HepG2 (cell line): ENCODE measurements around the gene UBE2Q1. TPM values are rescaled to one million over a fixed set of nuclear protein-coding genes. Genes with fewer than 3 reads are reported as not detected.

Experiments used
- ATAC-seq: fragments of 200-7000 bp; cut with Tn5 transposase; 3 replicates; pipeline ENCODE4 v1.9.1; 2020; ENCODE audit warnings: mild to moderate bottlenecking, moderate library complexity
- BruUV-seq: library from RNA; stranded (reverse); fragments of 400-500 nt; replicated peaks from 2 replicates; lab custom pipeline; 2021; lab: Mats Ljungman, UMichigan
- CTCF ChIA-PET: fragments of 300-600 bp; formaldehyde crosslinking; extraction: SDS; loops from one replicate; lab custom pipeline; 2021; ENCODE audit warnings: low total read pairs, inconsistent platforms, low intra/inter-chr PET ratio; lab: Yijun Ruan, JAX
- POLR2A ChIA-PET: fragments of 350-600 bp; sonication (Branson Sonifier 250); formaldehyde crosslinking; loops from one replicate; lab custom pipeline; 2020; ENCODE audit warnings: antibody characterized with exemption, inconsistent platforms; lab: Yijun Ruan, JAX
- DNase-seq: peaks from one replicate; pipeline ENCODE4 v3.0.0-alpha.2; 2015; ENCODE audit warnings: low spot score
- FAIRE-seq: peaks from 3 replicates; lab custom pipeline; 2011; peaks lifted over from hg19 to GRCh38; lab: Jason Lieb, UNC
- H2AFZ ChIP-seq: one replicate; pipeline ENCODE4 v1.6.1; 2011; ENCODE audit warnings: low read length, inconsistent platforms
- H3K27ac ChIP-seq: fragments of 300-600 bp; 3 replicates; pipeline ENCODE4 v1.8.0; 2011; ENCODE audit warnings: mixed run types, mild to moderate bottlenecking, mixed read lengths, low read length, inconsistent platforms; ENCODE audit not compliant: insufficient read depth; ENCODE audit errors: extremely low read length
- H3K27me3 ChIP-seq, 2 experiments: fragments of 200-600 bp in 1 of 2; 2 replicates in 1 of 2; 3 replicates in 1 of 2; pipeline versions ENCODE4 v1.6.0 to v1.8.0; 2011; ENCODE audit warnings: low read length in 2 of 2, mild to moderate bottlenecking in 2 of 2, moderate library complexity in 2 of 2, inconsistent platforms in 1 of 2; ENCODE audit not compliant: insufficient read depth in 2 of 2, control insufficient read depth in 1 of 2
- H3K36me3 ChIP-seq, 2 experiments: fragments of 200-600 bp in 1 of 2; replicated peaks in 1 of 2; 2 replicates in 1 of 2; 3 replicates in 1 of 2; pipeline versions ENCODE4 v1.5.1 to v1.8.0; 2011; ENCODE audit warnings: low read length in 2 of 2, inconsistent platforms in 1 of 2; ENCODE audit not compliant: insufficient read depth in 2 of 2, control insufficient read depth in 1 of 2
- H3K4me1 ChIP-seq: 2 replicates; pipeline ENCODE4 v1.5.1; 2012; ENCODE audit warnings: low read length, inconsistent platforms; ENCODE audit not compliant: insufficient read depth
- H3K4me2 ChIP-seq: 2 replicates; pipeline ENCODE4 v1.6.0; 2011; ENCODE audit warnings: low read depth, low read length, inconsistent platforms
- H3K4me3 ChIP-seq, 3 experiments: fragments of 200-600 bp in 1 of 3; sonication (generic), shearing (Covaris generic) in 1 of 3; replicated peaks in 1 of 3; 2 replicates each; pipeline ENCODE4 v1.5.1; 2011 to 2016; ENCODE audit warnings: low read length in 3 of 3, inconsistent platforms in 2 of 3, low read depth in 2 of 3, mild to moderate bottlenecking in 2 of 3, control low read depth in 1 of 3, mixed read lengths in 1 of 3; ENCODE audit not compliant: insufficient read depth in 1 of 3
- H3K79me2 ChIP-seq: one replicate; pipeline ENCODE4 v1.6.1; 2011; ENCODE audit warnings: low read length, inconsistent platforms; ENCODE audit not compliant: insufficient read depth
- H3K9ac ChIP-seq: 2 replicates; pipeline ENCODE4 v1.6.0; 2011; ENCODE audit warnings: mild to moderate bottlenecking, low read depth, low read length, inconsistent platforms; ENCODE audit not compliant: insufficient read depth
- H3K9me3 ChIP-seq: 2 replicates; pipeline ENCODE4 v1.5.1; 2012; ENCODE audit warnings: mild to moderate bottlenecking, low read length
- H4K20me1 ChIP-seq: 2 replicates; pipeline ENCODE4 v1.6.0; 2011; ENCODE audit warnings: inconsistent platforms, mild to moderate bottlenecking, low read length, moderate library complexity; ENCODE audit not compliant: insufficient read depth
- KDM5A ChIP-seq: fragments of 200-600 bp; sonication (generic); IDR thresholded peaks from 2 replicates; pipeline ENCODE4 v1.7.0; 2018; ENCODE audit warnings: antibody characterized with exemption, mild to moderate bottlenecking, low read length, borderline replicate concordance
- POLR2AphosphoS2 ChIP-seq: IDR thresholded peaks from 2 replicates; pipeline ENCODE4 v1.6.1; 2011; ENCODE audit warnings: low read depth, low read length, improper control_type of control experiment
- RBFOX2 ChIP-seq: fragments of 200-400 bp; formaldehyde crosslinking; IDR thresholded peaks from 2 replicates; pipeline ENCODE4 v1.6.1; 2017; ENCODE audit warnings: low read depth, mild to moderate bottlenecking, low read length
- SRSF9 ChIP-seq: fragments of 200-400 bp; formaldehyde crosslinking; IDR thresholded peaks from 2 replicates; pipeline ENCODE4 v1.6.1; 2018; ENCODE audit warnings: borderline replicate concordance, mild to moderate bottlenecking, low read depth, low read length; ENCODE audit not compliant: insufficient read depth, poor library complexity, severe bottlenecking
- ZFP1 ChIP-seq: IDR thresholded peaks from 2 replicates; pipeline ENCODE4 v1.6.1; 2016
- ZNF678 ChIP-seq: sonication (generic); formaldehyde crosslinking; IDR thresholded peaks from 2 replicates; pipeline ENCODE4 v1.4.0; 2020; ENCODE audit warnings: mild to moderate bottlenecking, missing genetic modification reagents
- WGBS: methylation state at CpG from one replicate; pipeline ENCODE4 v1.1.6; 2017; ENCODE audit warnings: low lambda C conversion rate; 5-methylcytosine and 5-hydroxymethylcytosine counted together
- in situ Hi-C: cut with HindIII; loops from 2 replicates; pipeline ENCODE4 v1.10.0; 2017; ENCODE audit warnings: low pct_unique_long_range_greater_than_20kb; ENCODE audit not compliant: extremely low pct_ligation_motif_present
- intact Hi-C: fragments of 100-400 bp; cut with micrococcal nuclease; formaldehyde crosslinking; loops from one replicate; pipeline ENCODE4 v1.10.0; 2022; ENCODE audit not compliant: unreplicated experiment
- polyA plus RNA-seq, 8 experiments: library from polyadenylated mRNA; depleted of rRNA in 3 of 8; stranded (reverse) in 7 of 8; unstranded in 1 of 8; fragments of >200 nt; fragmentation: Illumina TruSeq in 4 of 8; extraction: Trizol in 4 of 8; gene quantifications; 2 replicates each; pipeline versions ENCODE4 v1.2.1 to v1.2.3, GENCODE V29; 2011 to 2016; ENCODE audit warnings: low read depth in 4 of 8, missing spikeins in 1 of 8, mixed read lengths in 1 of 8; ENCODE audit not compliant: insufficient read depth in 1 of 8
- total RNA-seq, 5 experiments: library from RNA; depleted of rRNA; stranded (reverse); fragments of >200 nt; fragmentation: Illumina TruSeq; extraction: Trizol; gene quantifications; 2 replicates each; pipeline ENCODE4 v1.2.3, GENCODE V29; 2016; ENCODE audit warnings: low read depth in 1 of 5

The UBE2Q1 gene
- total and polyA plus RNA-seq, 2 of the 13 experiments (the other 11 are each of a cell fraction or from before 2014, with no cell fraction given) = 11.7 to 41.7 TPM

DNA sequence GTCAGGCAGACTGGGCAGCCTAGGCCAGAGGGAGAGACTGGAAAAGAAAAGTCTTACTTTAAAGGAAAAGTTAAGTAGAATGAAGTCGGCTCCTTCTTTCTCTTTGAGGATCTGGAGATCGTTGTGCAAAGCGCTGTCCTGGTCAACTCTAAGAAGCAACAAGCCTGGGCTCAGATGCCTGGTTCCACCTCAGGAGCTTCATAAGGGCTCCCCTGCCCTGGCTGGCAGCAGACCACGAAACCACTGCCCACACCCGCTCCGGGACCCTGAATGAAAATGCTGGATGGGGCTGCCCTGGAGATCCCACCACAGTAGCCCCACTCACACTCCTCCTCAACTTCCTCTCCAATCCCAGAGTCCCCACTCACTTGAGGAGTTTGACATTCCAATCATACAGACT is 6.4 kb downstream of the UBE2Q1 start:
- no peaks in the 10 kb centered on the region; the same call in 1 of the 2 replicates for H4K20me1 ChIP-seq
- peaks cover 39 to 72% of the 10 kb centered on the region in 2 experiments for H3K36me3 ChIP-seq
- CTCF ChIA-PET = no interaction called here
- DNase-seq (no peak), FAIRE-seq (no peak), ATAC-seq (no peak)
- H2AFZ ChIP-seq = no peak overlapping the region
- peaks cover 37% of the 10 kb centered on the region for H3K4me1 ChIP-seq
- POLR2A ChIA-PET = no interaction called here
- no peak overlapping the region for H3K4me2 ChIP-seq
- H3K79me2 ChIP-seq = peaks cover 20% of the 10 kb centered on the region
- TF ChIP-seq RBFOX2 = 0 out of 2 replicates have a peak, but pooled peaks have one; percentile 6
- TF ChIP-seq SRSF9 = no peak
- intact Hi-C loops (no loop called here), in situ Hi-C loops (no loop called here)
- no peak overlapping the region for H3K4me3 ChIP-seq
- no peaks in the 10 kb centered on the region for H3K27me3 ChIP-seq
- no TSS peak for BruUV-seq
- H3K27ac ChIP-seq = no peak overlapping the region
- H3K9ac ChIP-seq = no peak overlapping the region
- H3K9me3 ChIP-seq = no peaks in the 10 kb centered on the region
- WGBS = 97% methylated on average over 5 of the region's 6 CpGs

DNA sequence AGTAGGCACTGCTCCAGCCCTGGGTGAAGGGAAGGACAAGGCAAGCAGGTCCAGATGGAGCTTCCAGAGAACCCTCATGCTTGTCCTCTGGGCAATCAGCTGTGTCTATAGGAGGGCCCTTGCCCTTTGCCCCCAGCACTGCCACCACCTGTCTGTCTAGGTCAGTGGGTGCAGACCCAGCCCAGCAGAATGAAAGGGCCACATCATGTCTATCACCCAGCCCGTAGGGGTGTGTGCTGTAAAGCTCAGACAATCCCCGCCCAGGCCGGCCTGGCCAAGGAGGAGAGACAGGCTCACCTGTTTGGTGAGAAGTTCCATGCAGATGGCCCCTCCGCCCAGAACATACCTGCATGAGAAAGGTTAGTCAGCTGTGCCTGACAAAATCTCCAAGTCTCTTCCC is 7.0 kb downstream of the UBE2Q1 start:
- no TSS peak for BruUV-seq

More for the DNA sequence above, 7.0 kb downstream of the UBE2Q1 start:
- H3K9ac ChIP-seq = no peak overlapping the region
- no peak overlapping the region for H2AFZ ChIP-seq
- DNase-seq (no peak), ATAC-seq (no peak), FAIRE-seq (no peak)
- in situ Hi-C loops (no loop called here), intact Hi-C loops (no loop called here)
- 100% methylated on average over 1 of the region's 4 CpGs for WGBS
- H3K4me2 ChIP-seq = no peak overlapping the region
- H3K4me3 ChIP-seq = no peak overlapping the region
- H3K9me3 ChIP-seq = no peaks in the 10 kb centered on the region
- ChIA-PET CTCF (no interaction called here), POLR2A (no interaction called here)
- peaks cover 14% of the 10 kb centered on the region for H3K79me2 ChIP-seq
- H3K27me3 ChIP-seq = no peaks in the 10 kb centered on the region
- peaks cover 39 to 72% of the 10 kb centered on the region in 2 experiments for H3K36me3 ChIP-seq
- no peak overlapping the region for H3K27ac ChIP-seq
- H3K4me1 ChIP-seq = peaks cover 37% of the 10 kb centered on the region
- TF ChIP-seq POLR2AphosphoS2 = no peak
- no peak for TF ChIP-seq ZNF678
- TF ChIP-seq ZFP1 = no peak
- no peak for TF ChIP-seq KDM5A
- no peaks in the 10 kb centered on the region for H4K20me1 ChIP-seq
